Upper lobe of left lung (tissue), 6 donors: ENCODE measurements around the gene C1orf21. TPM values are rescaled to one million over a fixed set of nuclear protein-coding genes. Genes with fewer than 3 reads are reported as not detected.

Experiments
- ATAC-seq, 2 donors: fragments of 200-7000 bp; cut with Tn5 transposase; one replicate each; pipeline ENCODE4 v1.9.1; 2022; ENCODE audit warnings: mild to moderate bottlenecking in 2 of 2, moderate library complexity in 2 of 2; ENCODE audit not compliant: low FRiP score in 2 of 2
- DNase-seq, 2 donors: peaks; one replicate each; pipeline ENCODE4 v3.0.0-alpha.2; 2019 to 2020
- H3K27ac ChIP-seq, 4 donors: fragments of 200-600 bp; sonication (generic); one replicate each; pipeline ENCODE4 v1.5.1; 2016 to 2019
- H3K27me3 ChIP-seq, 4 donors: fragments of 200-600 bp; sonication (generic); one replicate each; pipeline ENCODE4 v1.5.1; 2017 to 2019
- H3K36me3 ChIP-seq, 4 donors: fragments of 200-600 bp; sonication (generic); one replicate each; pipeline ENCODE4 v1.5.1; 2016 to 2019
- H3K4me1 ChIP-seq, 4 donors: fragments of 200-600 bp; sonication (generic); one replicate each; pipeline ENCODE4 v1.5.1; 2018 to 2019
- H3K4me3 ChIP-seq, 4 donors: fragments of 200-600 bp; sonication (generic); one replicate each; pipeline ENCODE4 v1.5.1; 2017 to 2019; ENCODE audit warnings: mild to moderate bottlenecking in 2 of 4, moderate library complexity in 1 of 4
- H3K9me3 ChIP-seq, 4 donors: fragments of 200-600 bp; sonication (generic); one replicate each; pipeline ENCODE4 v1.5.1; 2018 to 2019
- EP300 ChIP-seq, 4 donors: sonication (generic); formaldehyde crosslinking; IDR thresholded peaks; one replicate each; pipeline ENCODE4 v1.5.1; 2017; ENCODE audit warnings: antibody characterized with exemption in 4 of 4, control low read depth in 2 of 4
- POLR2A ChIP-seq, 4 donors: fragments of 450-650 bp; IDR thresholded peaks; one replicate each; pipeline ENCODE4 v1.5.1; 2016 to 2017; ENCODE audit warnings: antibody characterized with exemption in 4 of 4, mild to moderate bottlenecking in 2 of 4
- POLR2AphosphoS5 ChIP-seq, 2 donors: sonication (generic); formaldehyde crosslinking; IDR thresholded peaks; one replicate each; pipeline ENCODE4 v1.5.1; 2017; ENCODE audit warnings: antibody characterized with exemption in 2 of 2
- WGBS, 2 donors: methylation state at CpG; one replicate each; pipeline ENCODE4 v1.1.5; 2017 to 2018; 5-methylcytosine and 5-hydroxymethylcytosine counted together
- total RNA-seq, 6 donors: library from RNA; depleted of rRNA in 4 of 6; stranded (reverse); fragments of >200 nt in 4 of 6; gene quantifications; one replicate each; pipeline versions ENCODE4 v1.1.0 to v1.2.1, GENCODE V29; 2016 to 2021
- TF ChIP-seq, protein P1 (sequence below), 6 experiments: fragments of 450-650 bp in 4 of 6; fragments of 200-600 bp in 2 of 6; sonication (generic) in 2 of 6; IDR thresholded peaks; one replicate each; pipeline ENCODE4 v1.5.1; 2016 to 2019; ENCODE audit warnings: antibody characterized with exemption in 6 of 6
- donor health status: DM: no; HTN: no; CAD: no; lungs with moderate emphysema.
- donor health status: DM: no; HTN: yes; CAD: no; lungs with severe emphysema.

C1orf21 gene
- total RNA-seq, 6 donors from 2014 or later, result 21.4 to 110 (median 49.2) TPM

GRCh38 chr1:184462155-184462554, 75.3 kb downstream of the C1orf21 start:
- H3K36me3 ChIP-seq, result no peaks in the 10 kb centered on the region
- peaks cover 10 to 25% (median 17%) of the 10 kb centered on the region in 4 donors for H3K4me1 ChIP-seq
- 70 to 78% methylated on average over 3 of the region's 3 CpGs for WGBS, 2 donors
- H3K27ac ChIP-seq, result no peak overlapping the region
- no peak for ATAC-seq
- H3K9me3 ChIP-seq, result no peaks in the 10 kb centered on the region
- no peak for DNase-seq
- H3K4me3 ChIP-seq, result no peak overlapping the region
- no peaks in the 10 kb centered on the region for H3K27me3 ChIP-seq
- TF ChIP-seq, protein P1, sequence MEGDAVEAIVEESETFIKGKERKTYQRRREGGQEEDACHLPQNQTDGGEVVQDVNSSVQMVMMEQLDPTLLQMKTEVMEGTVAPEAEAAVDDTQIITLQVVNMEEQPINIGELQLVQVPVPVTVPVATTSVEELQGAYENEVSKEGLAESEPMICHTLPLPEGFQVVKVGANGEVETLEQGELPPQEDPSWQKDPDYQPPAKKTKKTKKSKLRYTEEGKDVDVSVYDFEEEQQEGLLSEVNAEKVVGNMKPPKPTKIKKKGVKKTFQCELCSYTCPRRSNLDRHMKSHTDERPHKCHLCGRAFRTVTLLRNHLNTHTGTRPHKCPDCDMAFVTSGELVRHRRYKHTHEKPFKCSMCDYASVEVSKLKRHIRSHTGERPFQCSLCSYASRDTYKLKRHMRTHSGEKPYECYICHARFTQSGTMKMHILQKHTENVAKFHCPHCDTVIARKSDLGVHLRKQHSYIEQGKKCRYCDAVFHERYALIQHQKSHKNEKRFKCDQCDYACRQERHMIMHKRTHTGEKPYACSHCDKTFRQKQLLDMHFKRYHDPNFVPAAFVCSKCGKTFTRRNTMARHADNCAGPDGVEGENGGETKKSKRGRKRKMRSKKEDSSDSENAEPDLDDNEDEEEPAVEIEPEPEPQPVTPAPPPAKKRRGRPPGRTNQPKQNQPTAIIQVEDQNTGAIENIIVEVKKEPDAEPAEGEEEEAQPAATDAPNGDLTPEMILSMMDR (IDR thresholded peaks at IDR 0.05), result no peak
- TF ChIP-seq POLR2AphosphoS5 (IDR thresholded peaks at IDR 0.05) (no peak), EP300 (IDR thresholded peaks at IDR 0.05) (no peak), POLR2A (IDR thresholded peaks at IDR 0.05) (no peak)

- TF ChIP-seq EP300 (IDR thresholded peaks at IDR 0.05), result no peak
- TF ChIP-seq, protein P1 (IDR thresholded peaks at IDR 0.05), result no peak
- TF ChIP-seq POLR2A (IDR thresholded peaks at IDR 0.05), result no peak
- TF ChIP-seq POLR2AphosphoS5 (IDR thresholded peaks at IDR 0.05), result no peak
- H3K27ac ChIP-seq, result no peak overlapping the region
- no peaks in the 10 kb centered on the region for H3K9me3 ChIP-seq
- ATAC-seq (no peak), DNase-seq (no peak)
- H3K27me3 ChIP-seq, result no peaks in the 10 kb centered on the region
- H3K4me3 ChIP-seq, result no peak overlapping the region
- WGBS, 2 donors, result 96 to 98% methylated on average over 5 of the region's 5 CpGs
- H3K4me1 ChIP-seq, result peaks cover 3 to 17% (median 11%) of the 10 kb centered on the region in 4 donors
- no peaks in the 10 kb centered on the region for H3K36me3 ChIP-seq
These were observed 76.2 kb downstream of the C1orf21 start for GRCh38 chr1:184462990-184463389.

- Histone ChIP-seq H3K36me3 (no peaks in the 10 kb centered on the region), H3K27ac (no peak overlapping the region), H3K4me3 (no peak overlapping the region), H3K9me3 (no peaks in the 10 kb centered on the region), H3K27me3 (no peaks in the 10 kb centered on the region), H3K4me1 (peaks cover 0 to 15% (median 10%) of the 10 kb centered on the region in 4 donors)
- ATAC-seq (no peak), DNase-seq (no peak)
- 92 to 100% methylated on average over 1 of the region's 1 CpG for WGBS, 2 donors
- TF ChIP-seq, protein P1 (IDR thresholded peaks at IDR 0.05), result no peak
- TF ChIP-seq EP300 (IDR thresholded peaks at IDR 0.05) (no peak), POLR2A (IDR thresholded peaks at IDR 0.05) (no peak), POLR2AphosphoS5 (IDR thresholded peaks at IDR 0.05) (no peak)
These were observed 76.9 kb downstream of the C1orf21 start for GRCh38 chr1:184463680-184464079.

DNA sequence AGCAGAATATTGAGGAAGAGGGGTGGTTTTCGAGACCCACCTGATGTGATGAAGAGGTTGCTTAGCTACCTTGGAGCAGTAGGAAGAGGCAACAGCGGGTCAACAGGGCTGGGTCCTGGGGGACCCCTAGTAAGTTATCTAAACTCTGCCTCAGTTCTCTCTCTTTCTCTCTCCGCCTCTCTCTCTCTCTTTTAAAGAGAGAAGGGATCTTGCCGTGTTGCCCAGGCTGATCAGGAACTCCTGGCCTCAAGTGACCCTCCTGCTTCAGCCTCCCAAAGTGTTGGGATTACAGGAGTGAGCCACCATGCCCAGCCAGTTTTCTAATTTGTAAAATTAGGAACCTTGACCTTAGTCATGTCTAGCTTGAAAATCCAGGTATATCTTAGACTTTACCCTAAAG, 77.9 kb downstream of the C1orf21 start:
- DNase-seq (no peak), ATAC-seq (no peak)
- TF ChIP-seq, protein P1 (IDR thresholded peaks at IDR 0.05), result no peak
- no peak for TF ChIP-seq EP300 (IDR thresholded peaks at IDR 0.05)
- TF ChIP-seq POLR2A (IDR thresholded peaks at IDR 0.05), result no peak
- TF ChIP-seq POLR2AphosphoS5 (IDR thresholded peaks at IDR 0.05), result no peak
- H3K27ac ChIP-seq, result no peak overlapping the region
- peaks cover 0 to 15% (median 10%) of the 10 kb centered on the region in 4 donors for H3K4me1 ChIP-seq
- H3K4me3 ChIP-seq, result no peak overlapping the region
- H3K27me3 ChIP-seq, result no peaks in the 10 kb centered on the region
- 94% methylated on average over 4 of the region's 4 CpGs for WGBS, 2 donors
- H3K9me3 ChIP-seq, result no peaks in the 10 kb centered on the region
- no peaks in the 10 kb centered on the region for H3K36me3 ChIP-seq

DNA sequence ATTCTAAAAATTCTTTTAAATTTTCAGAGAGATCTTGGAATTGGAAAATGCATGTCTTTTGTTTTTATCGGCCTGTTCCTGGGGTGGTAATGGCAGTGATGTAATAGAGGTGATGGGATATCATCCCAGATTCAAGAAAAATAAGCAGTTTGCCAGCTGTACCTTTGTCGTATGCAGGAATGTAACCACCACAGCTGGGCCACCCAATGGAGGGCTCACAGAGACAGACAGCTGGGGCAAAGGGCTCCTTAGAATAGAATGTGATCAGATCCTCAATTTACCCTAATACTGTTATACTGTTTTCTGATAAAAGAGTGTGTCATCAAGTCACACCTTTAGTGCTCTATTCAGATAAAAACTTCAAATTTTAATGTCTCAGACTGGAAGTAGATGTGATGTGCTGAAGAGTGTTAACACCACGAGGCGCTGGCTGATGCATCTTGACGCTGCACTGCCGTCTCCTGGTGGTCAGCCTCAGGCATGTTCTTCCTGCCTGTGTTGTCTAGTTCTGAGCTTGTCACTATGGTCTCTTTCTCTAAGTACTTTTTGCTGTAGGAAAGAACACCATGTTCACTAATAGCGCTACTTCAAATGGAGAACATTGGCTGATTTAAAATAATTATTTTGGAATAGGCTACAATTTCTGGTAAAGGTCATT, 78.8 kb downstream of the C1orf21 start:
- peaks cover 0 to 15% (median 10%) of the 10 kb centered on the region in 4 donors for H3K4me1 ChIP-seq
- TF ChIP-seq, protein P1 (IDR thresholded peaks at IDR 0.05), result no peak
- TF ChIP-seq POLR2AphosphoS5 (IDR thresholded peaks at IDR 0.05) (no peak), POLR2A (IDR thresholded peaks at IDR 0.05) (no peak), EP300 (IDR thresholded peaks at IDR 0.05) (no peak)
- no peaks in the 10 kb centered on the region for H3K27me3 ChIP-seq
- no peak overlapping the region for H3K4me3 ChIP-seq
- ATAC-seq, result no peak
- 93% methylated on average over 7 of the region's 7 CpGs for WGBS, 2 donors
- no peak overlapping the region for H3K27ac ChIP-seq
- no peak for DNase-seq
- no peaks in the 10 kb centered on the region for H3K9me3 ChIP-seq
- no peaks in the 10 kb centered on the region for H3K36me3 ChIP-seq
